ENCODE measurements around the gene RTN1. TPM values are rescaled to one million over a fixed set of nuclear protein-coding genes. Genes with fewer than 3 reads are reported as not detected.

The RTN1 gene
- total RNA-seq, 1 experiment from 2014 or later: 1.1 TPM

DNA sequence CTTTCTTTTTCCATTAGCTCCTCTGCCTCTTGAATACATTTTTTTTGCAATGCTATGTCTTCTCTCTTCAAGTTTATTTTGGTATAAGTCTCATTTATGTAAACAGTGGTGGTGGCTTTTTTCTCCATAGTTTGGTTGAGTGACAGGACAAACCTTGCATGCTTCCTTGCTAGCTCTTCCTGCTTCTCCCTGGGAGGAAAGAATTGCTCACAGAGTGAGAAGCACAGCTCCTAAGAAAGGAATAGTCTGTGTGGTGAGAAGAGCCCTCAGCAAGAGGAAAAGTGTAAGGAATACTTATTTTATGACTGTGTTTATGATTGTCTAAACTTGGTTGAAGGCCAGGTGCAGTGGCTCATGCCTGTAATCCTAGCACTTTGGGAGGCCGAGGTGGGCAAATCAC, 305.5 kb downstream of the RTN1 start:
- H3K4me1 Mint-ChIP-seq: peaks cover 29% of the 10 kb centered on the region
- ChIA-PET POLR2A (no interaction called here), CTCF (interaction anchor here (1.6 to 7.7 kb wide), 3 partner anchors 11 to 58 kb away, joined by 6 to 103 read pairs (median 44); partner anchors contain the start of gene CCDC175)
- no peak for DNase-seq (ENCODE audit: low spot score)
- H3K27me3 Mint-ChIP-seq (ENCODE audit: low read depth): no peaks in the 10 kb centered on the region
- no peak overlapping the region for H3K4me3 Mint-ChIP-seq
- TF ChIP-seq, protein P1, sequence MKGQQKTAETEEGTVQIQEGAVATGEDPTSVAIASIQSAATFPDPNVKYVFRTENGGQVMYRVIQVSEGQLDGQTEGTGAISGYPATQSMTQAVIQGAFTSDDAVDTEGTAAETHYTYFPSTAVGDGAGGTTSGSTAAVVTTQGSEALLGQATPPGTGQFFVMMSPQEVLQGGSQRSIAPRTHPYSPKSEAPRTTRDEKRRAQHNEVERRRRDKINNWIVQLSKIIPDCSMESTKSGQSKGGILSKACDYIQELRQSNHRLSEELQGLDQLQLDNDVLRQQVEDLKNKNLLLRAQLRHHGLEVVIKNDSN (CRISPR knock-in tag; IDR thresholded peaks at IDR 0.05): no peak
- TF ChIP-seq IRF2 (CRISPR knock-in tag; IDR thresholded peaks at IDR 0.05; ENCODE audit: borderline replicate concordance, low read depth) (no peak), ATF1 (CRISPR knock-in tag; IDR thresholded peaks at IDR 0.05) (no peak), SMAD4 (CRISPR knock-in tag; IDR thresholded peaks at IDR 0.05) (no peak), MXD4 (CRISPR knock-in tag; IDR thresholded peaks at IDR 0.05; ENCODE audit: borderline replicate concordance) (no peak), NFE2L1 (CRISPR knock-in tag; IDR thresholded peaks at IDR 0.05) (no peak), SMAD3 (CRISPR knock-in tag; IDR thresholded peaks at IDR 0.05; ENCODE audit: borderline replicate concordance) (no peak), MLX (CRISPR knock-in tag; IDR thresholded peaks at IDR 0.05) (no peak), CREB1 (CRISPR knock-in tag; IDR thresholded peaks at IDR 0.05) (no peak), MYBL2 (CRISPR knock-in tag; IDR thresholded peaks at IDR 0.05) (no peak), ZNF671 (CRISPR knock-in tag; IDR thresholded peaks at IDR 0.05) (no peak), ZBTB43 (CRISPR knock-in tag; IDR thresholded peaks at IDR 0.05) (no peak), STAT6 (CRISPR knock-in tag; conservative IDR thresholded peaks at IDR 0.05; ENCODE audit: low read depth) (no peak), JUN (CRISPR knock-in tag; IDR thresholded peaks at IDR 0.05) (no peak), KAT7 (CRISPR knock-in tag; IDR thresholded peaks at IDR 0.05; ENCODE audit: borderline replicate concordance) (no peak), SOX15 (CRISPR knock-in tag; IDR thresholded peaks at IDR 0.05) (no peak), TP53 (CRISPR knock-in tag; IDR thresholded peaks at IDR 0.05) (no peak)
- TF ChIP-seq, protein P2, sequence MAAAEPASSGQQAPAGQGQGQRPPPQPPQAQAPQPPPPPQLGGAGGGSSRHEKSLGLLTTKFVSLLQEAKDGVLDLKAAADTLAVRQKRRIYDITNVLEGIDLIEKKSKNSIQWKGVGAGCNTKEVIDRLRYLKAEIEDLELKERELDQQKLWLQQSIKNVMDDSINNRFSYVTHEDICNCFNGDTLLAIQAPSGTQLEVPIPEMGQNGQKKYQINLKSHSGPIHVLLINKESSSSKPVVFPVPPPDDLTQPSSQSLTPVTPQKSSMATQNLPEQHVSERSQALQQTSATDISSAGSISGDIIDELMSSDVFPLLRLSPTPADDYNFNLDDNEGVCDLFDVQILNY (CRISPR knock-in tag; IDR thresholded peaks at IDR 0.05): no peak
- TF ChIP-seq, protein P3, sequence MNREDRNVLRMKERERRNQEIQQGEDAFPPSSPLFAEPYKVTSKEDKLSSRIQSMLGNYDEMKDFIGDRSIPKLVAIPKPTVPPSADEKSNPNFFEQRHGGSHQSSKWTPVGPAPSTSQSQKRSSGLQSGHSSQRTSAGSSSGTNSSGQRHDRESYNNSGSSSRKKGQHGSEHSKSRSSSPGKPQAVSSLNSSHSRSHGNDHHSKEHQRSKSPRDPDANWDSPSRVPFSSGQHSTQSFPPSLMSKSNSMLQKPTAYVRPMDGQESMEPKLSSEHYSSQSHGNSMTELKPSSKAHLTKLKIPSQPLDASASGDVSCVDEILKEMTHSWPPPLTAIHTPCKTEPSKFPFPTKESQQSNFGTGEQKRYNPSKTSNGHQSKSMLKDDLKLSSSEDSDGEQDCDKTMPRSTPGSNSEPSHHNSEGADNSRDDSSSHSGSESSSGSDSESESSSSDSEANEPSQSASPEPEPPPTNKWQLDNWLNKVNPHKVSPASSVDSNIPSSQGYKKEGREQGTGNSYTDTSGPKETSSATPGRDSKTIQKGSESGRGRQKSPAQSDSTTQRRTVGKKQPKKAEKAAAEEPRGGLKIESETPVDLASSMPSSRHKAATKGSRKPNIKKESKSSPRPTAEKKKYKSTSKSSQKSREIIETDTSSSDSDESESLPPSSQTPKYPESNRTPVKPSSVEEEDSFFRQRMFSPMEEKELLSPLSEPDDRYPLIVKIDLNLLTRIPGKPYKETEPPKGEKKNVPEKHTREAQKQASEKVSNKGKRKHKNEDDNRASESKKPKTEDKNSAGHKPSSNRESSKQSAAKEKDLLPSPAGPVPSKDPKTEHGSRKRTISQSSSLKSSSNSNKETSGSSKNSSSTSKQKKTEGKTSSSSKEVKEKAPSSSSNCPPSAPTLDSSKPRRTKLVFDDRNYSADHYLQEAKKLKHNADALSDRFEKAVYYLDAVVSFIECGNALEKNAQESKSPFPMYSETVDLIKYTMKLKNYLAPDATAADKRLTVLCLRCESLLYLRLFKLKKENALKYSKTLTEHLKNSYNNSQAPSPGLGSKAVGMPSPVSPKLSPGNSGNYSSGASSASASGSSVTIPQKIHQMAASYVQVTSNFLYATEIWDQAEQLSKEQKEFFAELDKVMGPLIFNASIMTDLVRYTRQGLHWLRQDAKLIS (CRISPR knock-in tag; IDR thresholded peaks at IDR 0.05; ENCODE audit: borderline replicate concordance): no peak
- TF ChIP-seq, protein P4, sequence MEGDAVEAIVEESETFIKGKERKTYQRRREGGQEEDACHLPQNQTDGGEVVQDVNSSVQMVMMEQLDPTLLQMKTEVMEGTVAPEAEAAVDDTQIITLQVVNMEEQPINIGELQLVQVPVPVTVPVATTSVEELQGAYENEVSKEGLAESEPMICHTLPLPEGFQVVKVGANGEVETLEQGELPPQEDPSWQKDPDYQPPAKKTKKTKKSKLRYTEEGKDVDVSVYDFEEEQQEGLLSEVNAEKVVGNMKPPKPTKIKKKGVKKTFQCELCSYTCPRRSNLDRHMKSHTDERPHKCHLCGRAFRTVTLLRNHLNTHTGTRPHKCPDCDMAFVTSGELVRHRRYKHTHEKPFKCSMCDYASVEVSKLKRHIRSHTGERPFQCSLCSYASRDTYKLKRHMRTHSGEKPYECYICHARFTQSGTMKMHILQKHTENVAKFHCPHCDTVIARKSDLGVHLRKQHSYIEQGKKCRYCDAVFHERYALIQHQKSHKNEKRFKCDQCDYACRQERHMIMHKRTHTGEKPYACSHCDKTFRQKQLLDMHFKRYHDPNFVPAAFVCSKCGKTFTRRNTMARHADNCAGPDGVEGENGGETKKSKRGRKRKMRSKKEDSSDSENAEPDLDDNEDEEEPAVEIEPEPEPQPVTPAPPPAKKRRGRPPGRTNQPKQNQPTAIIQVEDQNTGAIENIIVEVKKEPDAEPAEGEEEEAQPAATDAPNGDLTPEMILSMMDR (IDR thresholded peaks at IDR 0.05): no peak
- no peaks in the 10 kb centered on the region for H3K9me3 Mint-ChIP-seq
- H3K36me3 Mint-ChIP-seq: no peaks in the 10 kb centered on the region
- no peak for ATAC-seq
- no peak overlapping the region for H3K27ac Mint-ChIP-seq

All from WTC11 (cell line).